ENCODE data around the gene COL26A1.

- TF ChIP-seq POLR2A (IDR thresholded peaks at IDR 0.05; ENCODE audit: low read depth, low read length): no peak
- TF ChIP-seq, protein P1, sequence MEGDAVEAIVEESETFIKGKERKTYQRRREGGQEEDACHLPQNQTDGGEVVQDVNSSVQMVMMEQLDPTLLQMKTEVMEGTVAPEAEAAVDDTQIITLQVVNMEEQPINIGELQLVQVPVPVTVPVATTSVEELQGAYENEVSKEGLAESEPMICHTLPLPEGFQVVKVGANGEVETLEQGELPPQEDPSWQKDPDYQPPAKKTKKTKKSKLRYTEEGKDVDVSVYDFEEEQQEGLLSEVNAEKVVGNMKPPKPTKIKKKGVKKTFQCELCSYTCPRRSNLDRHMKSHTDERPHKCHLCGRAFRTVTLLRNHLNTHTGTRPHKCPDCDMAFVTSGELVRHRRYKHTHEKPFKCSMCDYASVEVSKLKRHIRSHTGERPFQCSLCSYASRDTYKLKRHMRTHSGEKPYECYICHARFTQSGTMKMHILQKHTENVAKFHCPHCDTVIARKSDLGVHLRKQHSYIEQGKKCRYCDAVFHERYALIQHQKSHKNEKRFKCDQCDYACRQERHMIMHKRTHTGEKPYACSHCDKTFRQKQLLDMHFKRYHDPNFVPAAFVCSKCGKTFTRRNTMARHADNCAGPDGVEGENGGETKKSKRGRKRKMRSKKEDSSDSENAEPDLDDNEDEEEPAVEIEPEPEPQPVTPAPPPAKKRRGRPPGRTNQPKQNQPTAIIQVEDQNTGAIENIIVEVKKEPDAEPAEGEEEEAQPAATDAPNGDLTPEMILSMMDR (conservative IDR thresholded peaks at IDR 0.05; ENCODE audit: low read depth, low read length): no peak
- no peak for TF ChIP-seq RAD21 (IDR thresholded peaks at IDR 0.05; ENCODE audit: low read length)
- TF ChIP-seq, protein P2, sequence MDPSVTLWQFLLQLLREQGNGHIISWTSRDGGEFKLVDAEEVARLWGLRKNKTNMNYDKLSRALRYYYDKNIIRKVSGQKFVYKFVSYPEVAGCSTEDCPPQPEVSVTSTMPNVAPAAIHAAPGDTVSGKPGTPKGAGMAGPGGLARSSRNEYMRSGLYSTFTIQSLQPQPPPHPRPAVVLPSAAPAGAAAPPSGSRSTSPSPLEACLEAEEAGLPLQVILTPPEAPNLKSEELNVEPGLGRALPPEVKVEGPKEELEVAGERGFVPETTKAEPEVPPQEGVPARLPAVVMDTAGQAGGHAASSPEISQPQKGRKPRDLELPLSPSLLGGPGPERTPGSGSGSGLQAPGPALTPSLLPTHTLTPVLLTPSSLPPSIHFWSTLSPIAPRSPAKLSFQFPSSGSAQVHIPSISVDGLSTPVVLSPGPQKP (IDR thresholded peaks at IDR 0.05; ENCODE audit: borderline replicate concordance, low read depth, low read length): no peak
- no peak for TF ChIP-seq MXI1 (IDR thresholded peaks at IDR 0.05; ENCODE audit: borderline replicate concordance, low read depth, low read length)
- TF ChIP-seq RFX5 (IDR thresholded peaks at IDR 0.05; ENCODE audit: low read depth, low read length): no peak
- TF ChIP-seq SMC3 (IDR thresholded peaks at IDR 0.05; ENCODE audit: low read depth, low read length): no peak
These were observed 174.5 kb downstream of the COL26A1 start for GRCh38 chr7:101537205-101537604.
